ENCODE measurements around the gene AP1B1.

The AP1B1 gene

DNA sequence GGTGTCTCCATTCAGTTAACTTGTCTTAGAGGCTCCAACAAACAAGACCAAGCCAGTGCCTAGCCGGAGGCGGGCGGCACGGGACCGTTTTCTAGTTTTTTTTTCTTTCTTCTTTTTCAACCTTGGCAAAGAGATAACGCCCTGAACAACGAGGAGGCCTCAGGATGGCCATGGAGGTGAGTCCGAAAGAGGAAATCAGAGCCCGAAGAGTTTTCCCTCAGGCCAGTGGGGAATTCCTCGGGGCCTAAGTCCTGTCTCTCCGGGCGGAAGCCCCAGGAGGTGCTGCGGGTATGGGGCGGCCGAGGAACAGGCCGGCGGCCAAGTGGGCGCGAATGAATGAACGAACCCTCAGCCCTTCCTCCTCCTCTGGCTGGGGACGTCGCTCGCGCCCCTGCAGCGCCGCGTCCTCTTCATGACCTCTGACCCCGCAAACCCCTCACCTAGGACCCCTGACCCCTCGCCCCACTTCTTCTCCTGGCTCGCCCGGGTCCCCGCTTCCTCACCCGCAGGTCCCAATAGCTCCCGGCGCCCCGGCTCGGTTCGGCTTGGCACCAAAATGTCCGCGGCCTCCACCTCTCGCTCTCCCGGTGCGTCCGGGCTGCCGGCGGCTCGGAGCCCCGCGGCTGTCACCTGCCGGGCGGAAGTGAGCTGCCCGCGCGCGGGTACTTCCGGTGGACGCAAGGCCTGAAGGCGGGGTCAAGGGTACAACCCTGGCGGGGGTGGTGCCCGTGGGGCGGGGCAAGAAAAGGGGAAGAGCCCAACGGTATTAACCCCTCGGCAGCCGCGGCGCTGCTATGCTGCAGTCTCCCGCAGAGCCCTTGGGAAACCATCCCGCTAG, at the start of gene AP1B1:
Gene AP1B1, minus strand, starts transcription at position 650 of the 838 bp plus-strand sequence. CDS start 21,327 bp downstream, outside the sequence.
- peak; percentile 5 for TF ChIP-seq CTCF (IDR thresholded peaks at IDR 0.05; ENCODE audit: poor library complexity, severe bottlenecking)
- peaks cover 19% of the 10 kb centered on the region; the same call in 1 of the 2 replicates for H3K36me3 ChIP-seq (ENCODE audit: low read depth)
- H3K4me1 ChIP-seq (ENCODE audit: insufficient read depth, poor library complexity, severe bottlenecking): peaks cover 4% of the 10 kb centered on the region
- no peaks in the 10 kb centered on the region for H3K27me3 ChIP-seq (ENCODE audit: insufficient read depth, poor library complexity, severe bottlenecking)
- H3K27ac ChIP-seq (ENCODE audit: poor library complexity, severe bottlenecking): peak within 1 kb of the TSS; percentile 18
- DNase-seq (ENCODE audit: low spot score): peak; percentile 95
- no peaks in the 10 kb centered on the region for H3K9me3 ChIP-seq (ENCODE audit: severe bottlenecking)
- peak within 1 kb of the TSS; percentile 71 for H3K4me3 ChIP-seq (ENCODE audit: severe bottlenecking)
- ATAC-seq (ENCODE audit: low read depth): peak; percentile 96

- Histone ChIP-seq H3K9me3 (ENCODE audit: severe bottlenecking) (no peaks in the 10 kb centered on the region), H3K27me3 (ENCODE audit: insufficient read depth, poor library complexity, severe bottlenecking) (peaks cover 6% of the 10 kb centered on the region), H3K4me1 (ENCODE audit: insufficient read depth, poor library complexity, severe bottlenecking) (no peaks in the 10 kb centered on the region), H3K4me3 (ENCODE audit: severe bottlenecking) (no peak overlapping the region), H3K27ac (ENCODE audit: poor library complexity, severe bottlenecking) (no peak overlapping the region), H3K36me3 (ENCODE audit: low read depth) (no peaks in the 10 kb centered on the region)
- TF ChIP-seq CTCF (IDR thresholded peaks at IDR 0.05; ENCODE audit: poor library complexity, severe bottlenecking): no peak
- DNase-seq (ENCODE audit: low spot score) (no peak), ATAC-seq (ENCODE audit: low read depth) (no peak)
These were observed 47.1 kb upstream of the AP1B1 start for GRCh38 chr22:29435236-29436136.

- ATAC-seq (ENCODE audit: low read depth): no peak
These were observed 45.9 kb upstream of the AP1B1 start for GRCh38 chr22:29434288-29434687.

DNA sequence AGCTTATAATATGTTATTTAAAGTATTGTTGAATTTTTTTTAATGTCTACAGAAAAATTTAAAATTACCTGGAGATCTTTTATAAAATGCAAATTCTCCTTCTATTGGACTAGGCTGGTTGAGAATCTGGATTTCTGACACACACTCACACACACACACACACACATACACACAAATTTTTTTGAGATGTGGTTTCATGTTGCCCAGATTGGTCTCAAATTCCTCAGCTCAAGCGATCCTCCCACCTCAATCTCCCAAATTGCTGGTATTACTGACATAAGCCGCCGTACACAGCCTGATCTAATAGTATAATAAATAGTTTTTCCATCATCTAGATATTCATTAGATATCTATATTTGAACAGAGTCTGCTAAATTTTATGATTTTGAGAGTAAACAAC, 45.5 kb upstream of the AP1B1 start:
- DNase-seq (ENCODE audit: low spot score): no peak
- no peak for ATAC-seq (ENCODE audit: low read depth)
- no peak for TF ChIP-seq CTCF (IDR thresholded peaks at IDR 0.05; ENCODE audit: poor library complexity, severe bottlenecking)
- Histone ChIP-seq H3K27me3 (ENCODE audit: insufficient read depth, poor library complexity, severe bottlenecking) (peaks cover 13% of the 10 kb centered on the region), H3K4me1 (ENCODE audit: insufficient read depth, poor library complexity, severe bottlenecking) (no peaks in the 10 kb centered on the region), H3K9me3 (ENCODE audit: severe bottlenecking) (no peaks in the 10 kb centered on the region), H3K27ac (ENCODE audit: poor library complexity, severe bottlenecking) (no peak overlapping the region), H3K4me3 (ENCODE audit: severe bottlenecking) (no peak overlapping the region), H3K36me3 (ENCODE audit: low read depth) (no peaks in the 10 kb centered on the region)

More at GRCh38 chr22:29434288-29434687, 45.9 kb upstream of the AP1B1 start:
- no peak for TF ChIP-seq CTCF (IDR thresholded peaks at IDR 0.05; ENCODE audit: poor library complexity, severe bottlenecking)
- Histone ChIP-seq H3K4me3 (ENCODE audit: severe bottlenecking) (no peak overlapping the region), H3K27me3 (ENCODE audit: insufficient read depth, poor library complexity, severe bottlenecking) (peaks cover 8% of the 10 kb centered on the region), H3K36me3 (ENCODE audit: low read depth) (no peaks in the 10 kb centered on the region), H3K9me3 (ENCODE audit: severe bottlenecking) (no peaks in the 10 kb centered on the region), H3K4me1 (ENCODE audit: insufficient read depth, poor library complexity, severe bottlenecking) (no peaks in the 10 kb centered on the region), H3K27ac (ENCODE audit: poor library complexity, severe bottlenecking) (no peak overlapping the region)
- DNase-seq (ENCODE audit: low spot score): no peak
